GM20431 (cell line): ENCODE data around the gene RBM19.

Source experiments
- in situ Hi-C: fragments of 300-500 bp; cut with MseI, MboI; formaldehyde crosslinking; loops from one replicate; pipeline ENCODE4 v1.15.0; 2020; ENCODE audit warnings: low sequenced_read_pairs; ENCODE audit not compliant: unreplicated experiment

RBM19 gene

GRCh38 chr12:113892556-113892955, 73.6 kb downstream of the RBM19 start:
- in situ Hi-C loops = no loop called here

GRCh38 chr12:113891739-113892520, 74.2 kb downstream of the RBM19 start:
- in situ Hi-C loops = no loop called here

GRCh38 chr12:113891167-113891692, 74.9 kb downstream of the RBM19 start:
- in situ Hi-C loops = no loop called here

- in situ Hi-C loops = no loop called here
These were observed 76.1 kb downstream of the RBM19 start for GRCh38 chr12:113889891-113890581.

GRCh38 chr12:113889076-113889475, 77.0 kb downstream of the RBM19 start:
- in situ Hi-C loops = no loop called here

GRCh38 chr12:113888435-113888834, 77.7 kb downstream of the RBM19 start:
- in situ Hi-C loops = no loop called here

GRCh38 chr12:113887906-113888305, 78.2 kb downstream of the RBM19 start:
- in situ Hi-C loops = no loop called here

- in situ Hi-C loops = no loop called here
These were observed 79.4 kb downstream of the RBM19 start for GRCh38 chr12:113886721-113887120.

GRCh38 chr12:113884392-113884791, 81.7 kb downstream of the RBM19 start:
- in situ Hi-C loops = no loop called here

GRCh38 chr12:113882690-113883089, 83.4 kb downstream of the RBM19 start:
- in situ Hi-C loops = no loop called here

- in situ Hi-C loops = no loop called here
These were observed 84.8 kb downstream of the RBM19 start for GRCh38 chr12:113880988-113881962.

GRCh38 chr12:113880326-113880725, 85.8 kb downstream of the RBM19 start:
- in situ Hi-C loops = no loop called here

- in situ Hi-C loops = no loop called here
These were observed 86.5 kb downstream of the RBM19 start for GRCh38 chr12:113879658-113880057.

GRCh38 chr12:113877607-113878006, 88.5 kb downstream of the RBM19 start:
- in situ Hi-C loops = no loop called here

- in situ Hi-C loops = no loop called here
These were observed 90.0 kb downstream of the RBM19 start for GRCh38 chr12:113876160-113876559.

GRCh38 chr12:113875691-113876090, 90.4 kb downstream of the RBM19 start:
- in situ Hi-C loops = no loop called here

- in situ Hi-C loops = no loop called here
These were observed 91.0 kb downstream of the RBM19 start for GRCh38 chr12:113874999-113875561.

GRCh38 chr12:113874326-113874725, 91.8 kb downstream of the RBM19 start:
- in situ Hi-C loops = no loop called here

- in situ Hi-C loops = no loop called here
These were observed 92.4 kb downstream of the RBM19 start for GRCh38 chr12:113873740-113874139.

- in situ Hi-C loops = no loop called here
These were observed 95.2 kb downstream of the RBM19 start for GRCh38 chr12:113870890-113871289.
